GM23338 (cell line): ENCODE measurements around the gene MPHOSPH6. TPM values are rescaled to one million over a fixed set of nuclear protein-coding genes. Genes with fewer than 3 reads are reported as not detected.

ENCODE experiments used
- ATAC-seq: fragments of 200-7000 bp; cut with Tn5 transposase; 3 replicates; pipeline ENCODE4 v1.9.1; 2020
- DNase-seq: peaks from one replicate; pipeline ENCODE4 v3.0.0-alpha.2; 2015; ENCODE audit warnings: low spot score
- H2AFZ ChIP-seq: fragments of 200-600 bp; sonication (generic); 2 replicates; pipeline ENCODE4 v1.8.0; 2016; ENCODE audit warnings: antibody characterized with exemption, mild to moderate bottlenecking, moderate library complexity
- H3F3A ChIP-seq: fragments of 200-600 bp; sonication (generic); replicated peaks from 2 replicates; pipeline ENCODE4 v1.8.0; 2017; ENCODE audit warnings: antibody characterized with exemption, mixed run types, low read depth
- H3K27ac ChIP-seq: fragments of 200-600 bp; sonication (generic); 2 replicates; pipeline ENCODE4 v1.6.1; 2016; ENCODE audit warnings: low read depth
- H3K27me3 ChIP-seq: fragments of 200-600 bp; sonication (generic); 2 replicates; pipeline ENCODE4 v1.8.0; 2016; ENCODE audit warnings: mild to moderate bottlenecking, mixed run types, moderate library complexity; ENCODE audit not compliant: insufficient read depth
- H3K36me3 ChIP-seq: fragments of 200-600 bp; sonication (generic); 2 replicates; pipeline ENCODE4 v1.8.0; 2016; ENCODE audit warnings: mild to moderate bottlenecking; ENCODE audit not compliant: insufficient read depth
- H3K4me1 ChIP-seq: fragments of 200-600 bp; sonication (generic); 2 replicates; pipeline ENCODE4 v1.8.0; 2016; ENCODE audit warnings: mild to moderate bottlenecking, moderate library complexity; ENCODE audit not compliant: insufficient read depth
- H3K4me2 ChIP-seq: fragments of 200-600 bp; sonication (generic); 2 replicates; pipeline ENCODE4 v1.7.1; 2017; ENCODE audit warnings: mixed run types
- H3K4me3 ChIP-seq: fragments of 200-600 bp; sonication (generic); 2 replicates; pipeline ENCODE4 v1.6.1; 2016; ENCODE audit warnings: mixed run types
- H3K79me2 ChIP-seq: fragments of 200-600 bp; sonication (generic); replicated peaks from 2 replicates; pipeline ENCODE4 v1.8.0; 2017; ENCODE audit warnings: mild to moderate bottlenecking; ENCODE audit not compliant: insufficient read depth
- H3K9me2 ChIP-seq: fragments of 200-600 bp; sonication (generic); 2 replicates; pipeline ENCODE4 v1.8.0; 2017; ENCODE audit not compliant: insufficient read depth
- H4K20me1 ChIP-seq: fragments of 200-600 bp; sonication (generic); replicated peaks from 2 replicates; pipeline ENCODE4 v1.8.0; 2017; ENCODE audit warnings: mild to moderate bottlenecking; ENCODE audit not compliant: insufficient read depth
- H3K27ac Mint-ChIP-seq: 2 replicates; pipeline ENCODE4 v1.8.0; 2020; ENCODE audit warnings: inconsistent platforms, mild to moderate bottlenecking, moderate library complexity, mixed read lengths
- H3K27me3 Mint-ChIP-seq: 3 replicates; pipeline ENCODE4 v1.8.0; 2022; ENCODE audit warnings: low read depth, mild to moderate bottlenecking, moderate library complexity, mixed read lengths, inconsistent platforms; ENCODE audit not compliant: insufficient read depth, poor library complexity
- H3K36me3 Mint-ChIP-seq: 3 replicates; pipeline ENCODE4 v1.8.0; 2021; ENCODE audit warnings: low read depth, mild to moderate bottlenecking, inconsistent platforms, moderate library complexity, mixed read lengths
- H3K4me1 Mint-ChIP-seq: 3 replicates; pipeline ENCODE4 v1.8.0; 2020; ENCODE audit warnings: mild to moderate bottlenecking, inconsistent platforms, mixed read lengths
- H3K4me3 Mint-ChIP-seq: 3 replicates; pipeline ENCODE4 v1.8.0; 2021; ENCODE audit warnings: moderate library complexity, mild to moderate bottlenecking, inconsistent platforms, mixed read lengths
- H3K9me3 Mint-ChIP-seq: 3 replicates; pipeline ENCODE4 v1.8.0; 2020; ENCODE audit warnings: moderate library complexity, mild to moderate bottlenecking, inconsistent platforms, mixed read lengths
- CREB1 ChIP-seq: fragments of 250-450 bp; sonication (Bioruptor Pico); IDR thresholded peaks from 2 replicates; pipeline ENCODE4 v1.5.0; 2020; ENCODE audit warnings: low read depth, mild to moderate bottlenecking, moderate library complexity
- CTCF ChIP-seq, 2 experiments: fragments of 200-600 bp in 1 of 2; sonication (generic) in 1 of 2; conservative IDR thresholded peaks; 2 replicates each; pipeline versions ENCODE4 v1.5.1 to v1.6.1; 2016 to 2017; ENCODE audit warnings: antibody characterized with exemption in 2 of 2, low read depth in 2 of 2, mild to moderate bottlenecking in 2 of 2, moderate library complexity in 1 of 2
- ETS1 ChIP-seq: IDR thresholded peaks from 2 replicates; pipeline ENCODE4 v1.6.1; 2016; ENCODE audit warnings: antibody characterized with exemption
- EZH2 ChIP-seq: fragments of 200-600 bp; sonication (generic); IDR thresholded peaks from one replicate; pipeline ENCODE4 v1.8.0; 2017; ENCODE audit warnings: antibody characterized with exemption, mild to moderate bottlenecking, low read depth; ENCODE audit not compliant: unreplicated experiment
- EZH2phosphoT487 ChIP-seq: fragments of 200-600 bp; sonication (generic); IDR thresholded peaks from one replicate; pipeline ENCODE4 v1.8.1; 2018; ENCODE audit warnings: antibody characterized with exemption; ENCODE audit not compliant: unreplicated experiment
- JUNB ChIP-seq: IDR thresholded peaks from one replicate; pipeline ENCODE4 v1.6.1; 2016; ENCODE audit warnings: antibody characterized with exemption; ENCODE audit not compliant: unreplicated experiment
- NANOG ChIP-seq: IDR thresholded peaks from 2 replicates; pipeline ENCODE4 v1.6.1; 2016; ENCODE audit warnings: antibody characterized with exemption, borderline replicate concordance
- POLR2AphosphoS5 ChIP-seq: IDR thresholded peaks from 2 replicates; pipeline ENCODE4 v1.6.1; 2016; ENCODE audit warnings: antibody characterized with exemption, low read depth
- REST ChIP-seq: IDR thresholded peaks from one replicate; pipeline ENCODE4 v1.6.1; 2018; ENCODE audit warnings: antibody characterized with exemption; ENCODE audit not compliant: unreplicated experiment
- STAT1 ChIP-seq: IDR thresholded peaks from one replicate; pipeline ENCODE4 v1.6.1; 2016; ENCODE audit warnings: antibody characterized with exemption; ENCODE audit not compliant: unreplicated experiment
- ZNF114 ChIP-seq: fragments of 250-450 bp; sonication (Bioruptor Pico); IDR thresholded peaks from 2 replicates; pipeline ENCODE4 v1.5.0; 2020; ENCODE audit warnings: mild to moderate bottlenecking, moderate library complexity
- ZNF462 ChIP-seq: fragments of 250-450 bp; sonication (Bioruptor Pico); IDR thresholded peaks from 2 replicates; pipeline ENCODE4 v1.5.0; 2020; ENCODE audit warnings: mild to moderate bottlenecking, moderate library complexity
- polyA plus RNA-seq: library from polyadenylated mRNA; unstranded; fragments of >200 nt; fragmentation: Nextera tagmentation; extraction: Ambion mirVana; gene quantifications from 2 replicates; pipeline ENCODE4 v1.2.1, GENCODE V29; 2016
- total RNA-seq: library from RNA; depleted of rRNA; stranded (reverse); fragments of >200 nt; shearing (Covaris generic); gene quantifications from 2 replicates; pipeline ENCODE4 v1.2.3, GENCODE V29; 2014

Gene MPHOSPH6
- total and polyA plus RNA-seq, 2 experiments from 2014 or later, result 40.8 to 94.7 TPM

GRCh38 chr16:82116535-82116934, 53.5 kb downstream of the MPHOSPH6 start:
- Histone ChIP-seq H3K36me3 (no peaks in the 10 kb centered on the region), H3K9me2 (no peaks in the 10 kb centered on the region; the same call in 1 of the 2 replicates), H3K79me2 (no peaks in the 10 kb centered on the region), H3K4me1 (no peaks in the 10 kb centered on the region), H2AFZ (no peak overlapping the region), H3K4me2 (no peak overlapping the region), H3K27ac (no peak overlapping the region), H3K4me3 (no peak overlapping the region), H3F3A (no peaks in the 10 kb centered on the region), H3K27me3 (no peaks in the 10 kb centered on the region), H4K20me1 (no peaks in the 10 kb centered on the region)
- no peaks in the 10 kb centered on the region for H3K27me3 Mint-ChIP-seq
- H3K27ac Mint-ChIP-seq, result no peak overlapping the region
- ATAC-seq (no peak), DNase-seq (no peak)
- no peaks in the 10 kb centered on the region for H3K9me3 Mint-ChIP-seq
- no peaks in the 10 kb centered on the region for H3K36me3 Mint-ChIP-seq
- no peak overlapping the region for H3K4me3 Mint-ChIP-seq
- no peaks in the 10 kb centered on the region for H3K4me1 Mint-ChIP-seq
- TF ChIP-seq CTCF (conservative IDR thresholded peaks at IDR 0.05; ENCODE audit: low read depth in 2 of 2), result no peak
- no peak for TF ChIP-seq EZH2
- no peak for TF ChIP-seq JUNB
- TF ChIP-seq ZNF114 (CRISPR knock-in tag), result no peak
- TF ChIP-seq EZH2phosphoT487, result no peak
- TF ChIP-seq NANOG, result no peak
- TF ChIP-seq REST, result no peak
- no peak for TF ChIP-seq STAT1
- TF ChIP-seq ZNF462, result no peak
- TF ChIP-seq POLR2AphosphoS5, result no peak
- no peak for TF ChIP-seq CREB1 (CRISPR knock-in tag)
- TF ChIP-seq ETS1, result no peak
